Neural cell (in vitro differentiated cells): ENCODE data around the gene RGS19.

Experiments used
- EP300 ChIP-seq: fragments of 450-650 bp; conservative IDR thresholded peaks from 2 replicates; pipeline ENCODE4 v1.6.1; 2014; ENCODE audit warnings: antibody characterized with exemption, mild to moderate bottlenecking, moderate library complexity; ENCODE audit not compliant: poor library complexity, severe bottlenecking
- EZH2 ChIP-seq: fragments of 200-600, 300-800 bp; shearing (Covaris generic), sonication (generic); IDR thresholded peaks from 2 replicates; pipeline ENCODE4 v1.6.1; 2014; ENCODE audit warnings: antibody characterized with exemption, low read length, borderline replicate concordance, mild to moderate bottlenecking; ENCODE audit not compliant: insufficient read depth, poor library complexity, severe bottlenecking
- RAD21 ChIP-seq: fragments of 450-650 bp; conservative IDR thresholded peaks from 2 replicates; pipeline ENCODE4 v1.6.1; 2014; ENCODE audit warnings: antibody characterized with exemption, mild to moderate bottlenecking, moderate library complexity
- SMC3 ChIP-seq: fragments of 450-650 bp; conservative IDR thresholded peaks from 2 replicates; pipeline ENCODE4 v1.6.1; 2014; ENCODE audit warnings: antibody characterized with exemption, mild to moderate bottlenecking, moderate library complexity; ENCODE audit not compliant: poor library complexity
- TAF1 ChIP-seq: IDR thresholded peaks from 2 replicates; pipeline ENCODE4 v1.6.1; 2012; ENCODE audit warnings: low read depth
- TF ChIP-seq, protein P1 (sequence below): fragments of 450-650 bp; IDR thresholded peaks from 2 replicates; pipeline ENCODE4 v1.5.1; 2014; ENCODE audit warnings: antibody characterized with exemption, mild to moderate bottlenecking, moderate library complexity; ENCODE audit not compliant: poor library complexity, severe bottlenecking

DNA sequence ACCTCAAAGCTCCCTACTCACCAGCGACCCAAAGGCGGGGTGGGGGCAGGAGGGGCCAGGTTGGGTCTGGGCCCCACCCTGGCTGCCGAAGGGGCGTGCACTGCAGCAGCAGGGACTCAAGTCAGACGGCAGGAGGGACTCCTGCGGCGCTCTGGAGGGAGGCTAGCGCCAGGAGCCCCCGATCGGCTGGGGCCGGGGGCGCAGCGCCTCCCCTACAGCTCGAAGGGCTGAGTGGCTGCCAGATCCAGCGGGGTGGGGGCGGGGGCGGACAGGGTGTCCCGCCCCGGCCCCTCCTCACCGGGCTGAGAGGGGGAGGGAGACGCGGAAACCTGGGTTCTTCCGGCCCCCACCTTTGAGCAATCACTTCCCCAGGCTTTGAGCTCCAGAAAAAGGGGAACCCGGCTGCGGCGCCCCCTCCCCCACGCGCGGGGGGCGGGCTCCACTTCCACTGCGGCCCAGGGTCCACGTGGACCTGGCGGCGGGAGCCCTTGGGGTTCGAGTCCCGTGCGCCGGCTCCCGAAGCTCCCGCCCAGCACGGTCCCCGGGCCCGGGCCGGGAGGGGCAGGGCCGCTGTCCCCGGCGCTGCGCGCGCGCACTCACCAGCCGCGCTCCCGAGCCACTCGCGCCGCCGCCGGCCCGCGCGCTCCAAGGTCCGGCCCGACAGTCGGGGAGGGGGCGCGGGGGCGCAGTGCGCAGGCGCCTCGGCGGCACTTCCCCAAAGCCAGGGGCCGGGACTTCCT lies at the start of gene RGS19:
- TF ChIP-seq, protein P1, sequence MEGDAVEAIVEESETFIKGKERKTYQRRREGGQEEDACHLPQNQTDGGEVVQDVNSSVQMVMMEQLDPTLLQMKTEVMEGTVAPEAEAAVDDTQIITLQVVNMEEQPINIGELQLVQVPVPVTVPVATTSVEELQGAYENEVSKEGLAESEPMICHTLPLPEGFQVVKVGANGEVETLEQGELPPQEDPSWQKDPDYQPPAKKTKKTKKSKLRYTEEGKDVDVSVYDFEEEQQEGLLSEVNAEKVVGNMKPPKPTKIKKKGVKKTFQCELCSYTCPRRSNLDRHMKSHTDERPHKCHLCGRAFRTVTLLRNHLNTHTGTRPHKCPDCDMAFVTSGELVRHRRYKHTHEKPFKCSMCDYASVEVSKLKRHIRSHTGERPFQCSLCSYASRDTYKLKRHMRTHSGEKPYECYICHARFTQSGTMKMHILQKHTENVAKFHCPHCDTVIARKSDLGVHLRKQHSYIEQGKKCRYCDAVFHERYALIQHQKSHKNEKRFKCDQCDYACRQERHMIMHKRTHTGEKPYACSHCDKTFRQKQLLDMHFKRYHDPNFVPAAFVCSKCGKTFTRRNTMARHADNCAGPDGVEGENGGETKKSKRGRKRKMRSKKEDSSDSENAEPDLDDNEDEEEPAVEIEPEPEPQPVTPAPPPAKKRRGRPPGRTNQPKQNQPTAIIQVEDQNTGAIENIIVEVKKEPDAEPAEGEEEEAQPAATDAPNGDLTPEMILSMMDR: no peak
- TF ChIP-seq EP300 (no peak), EZH2 (no peak), TAF1 (no peak), RAD21 (no peak), SMC3 (no peak)
